ENCODE data around the gene SLC7A4.
"Not testable (repeated sequence)": the region's sequence is repeated elsewhere in the genome, so short reads cannot be mapped to it uniquely, and the experiment has no call there.

Gene SLC7A4

DNA sequence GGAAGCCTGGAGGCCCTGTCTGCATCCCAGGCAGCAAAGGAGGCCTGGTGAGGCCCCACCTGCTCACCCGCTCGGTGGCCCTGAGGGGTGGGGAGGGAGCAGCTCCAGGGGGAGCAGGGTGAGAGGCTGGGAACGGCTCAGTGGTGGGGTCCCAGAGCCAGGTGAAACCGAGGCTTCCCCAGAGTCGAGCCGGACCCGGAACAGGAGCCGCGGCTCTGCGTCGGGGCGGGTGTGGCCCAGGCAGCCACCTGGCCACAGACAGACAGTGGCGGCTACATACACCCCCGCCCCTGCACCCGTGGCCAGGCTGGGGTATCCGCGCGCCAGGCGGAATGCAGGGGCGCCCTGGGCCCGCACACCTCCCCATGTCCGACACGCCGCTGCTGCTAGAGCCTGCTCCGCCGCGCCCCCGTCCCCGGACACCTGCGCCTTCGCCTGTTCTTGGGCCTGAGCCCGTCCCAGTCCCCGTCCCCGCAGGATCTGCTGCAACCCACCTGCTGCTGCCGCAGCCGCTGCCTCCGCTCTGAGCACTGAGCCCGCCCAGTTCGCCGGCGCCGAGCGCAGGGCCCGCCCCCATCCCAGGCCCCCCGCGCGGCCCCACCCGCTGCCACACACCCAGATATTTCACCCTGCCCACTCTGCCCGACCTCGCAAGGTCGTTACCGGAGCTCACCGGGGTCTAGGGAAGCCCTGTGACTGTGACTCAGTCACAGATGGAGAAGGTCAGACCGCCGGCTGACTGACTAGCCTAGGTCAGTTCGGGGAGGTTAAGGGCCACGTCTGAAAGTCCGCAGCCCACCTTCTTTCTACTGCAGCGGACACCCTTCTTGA is at the start of gene SLC7A4:
Gene SLC7A4, minus strand, starts transcription at position 525 of the 831 bp plus-strand sequence. CDS start 749 bp downstream, outside the sequence.
- DNase-seq (ENCODE audit: low read depth in 2 of 2), result no peak

DNA sequence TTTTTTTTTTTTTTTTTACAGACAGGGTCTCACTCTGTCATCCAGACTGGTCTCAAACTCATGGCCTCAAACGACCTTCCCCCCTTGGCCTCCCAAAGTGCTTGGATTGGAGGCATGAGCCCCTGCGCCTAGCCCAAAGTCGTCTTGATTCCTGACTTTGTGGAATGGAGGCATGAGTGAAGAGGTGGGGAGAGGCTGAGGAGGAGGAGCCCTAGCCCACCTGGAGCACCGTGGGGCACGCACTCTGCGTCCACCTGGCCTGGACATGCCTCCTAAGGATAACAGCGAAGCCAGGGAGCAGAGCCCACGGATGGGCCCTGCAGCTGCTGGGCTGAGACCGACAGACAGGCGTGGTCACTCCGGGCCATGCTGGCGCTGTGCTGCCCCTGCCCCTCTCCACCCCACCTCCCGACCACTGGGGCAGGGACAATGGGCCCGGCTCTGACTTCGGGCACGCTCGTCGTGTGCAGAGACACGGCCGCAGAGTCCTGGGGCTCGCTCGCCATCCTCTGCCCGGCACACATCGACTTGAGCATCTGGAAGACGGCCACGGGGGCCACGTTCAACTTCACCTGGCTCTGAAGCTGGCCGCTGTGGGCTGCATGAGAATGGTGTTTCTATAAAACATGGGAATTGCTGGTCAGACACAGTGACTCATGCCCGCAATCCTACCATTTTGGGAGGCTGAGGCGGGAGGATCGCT is 48.2 kb upstream of the SLC7A4 start:
- DNase-seq (ENCODE audit: low read depth in 2 of 2), result no peak

DNA sequence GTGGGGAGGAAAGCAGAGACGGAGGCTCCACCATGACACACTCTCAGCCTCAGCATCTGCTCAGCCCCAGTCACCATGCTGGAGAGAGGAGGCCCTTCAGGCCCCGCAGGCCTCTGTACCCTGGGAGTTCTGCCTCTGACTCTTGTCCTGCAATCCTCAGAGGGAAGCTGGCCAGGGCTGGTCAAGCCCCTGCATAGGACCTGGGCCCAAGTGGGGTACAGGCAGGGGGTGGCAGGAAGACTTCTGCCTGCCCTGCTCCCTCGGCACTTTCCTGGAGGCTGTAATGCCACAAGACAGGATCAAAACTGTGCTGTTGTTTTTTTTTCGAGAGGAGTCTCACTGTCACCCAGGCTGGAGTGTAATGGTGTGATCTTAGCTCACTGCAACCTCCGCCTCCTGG is 47.1 kb upstream of the SLC7A4 start:
- no peak for DNase-seq (ENCODE audit: low read depth in 2 of 2)

GRCh38 chr22:21078916-21079315 is 46.6 kb upstream of the SLC7A4 start:
- DNase-seq (ENCODE audit: low read depth in 2 of 2), result no peak

- no peak for DNase-seq (ENCODE audit: low read depth in 2 of 2)
Observed at GRCh38 chr22:21077884-21078508, 45.6 kb upstream of the SLC7A4 start.

- no peak for DNase-seq (ENCODE audit: low read depth in 2 of 2)
Observed at GRCh38 chr22:21076912-21077625, 44.7 kb upstream of the SLC7A4 start.

- DNase-seq (ENCODE audit: low read depth in 2 of 2), result no peak
Observed at GRCh38 chr22:21075516-21076138, 43.3 kb upstream of the SLC7A4 start.

DNA sequence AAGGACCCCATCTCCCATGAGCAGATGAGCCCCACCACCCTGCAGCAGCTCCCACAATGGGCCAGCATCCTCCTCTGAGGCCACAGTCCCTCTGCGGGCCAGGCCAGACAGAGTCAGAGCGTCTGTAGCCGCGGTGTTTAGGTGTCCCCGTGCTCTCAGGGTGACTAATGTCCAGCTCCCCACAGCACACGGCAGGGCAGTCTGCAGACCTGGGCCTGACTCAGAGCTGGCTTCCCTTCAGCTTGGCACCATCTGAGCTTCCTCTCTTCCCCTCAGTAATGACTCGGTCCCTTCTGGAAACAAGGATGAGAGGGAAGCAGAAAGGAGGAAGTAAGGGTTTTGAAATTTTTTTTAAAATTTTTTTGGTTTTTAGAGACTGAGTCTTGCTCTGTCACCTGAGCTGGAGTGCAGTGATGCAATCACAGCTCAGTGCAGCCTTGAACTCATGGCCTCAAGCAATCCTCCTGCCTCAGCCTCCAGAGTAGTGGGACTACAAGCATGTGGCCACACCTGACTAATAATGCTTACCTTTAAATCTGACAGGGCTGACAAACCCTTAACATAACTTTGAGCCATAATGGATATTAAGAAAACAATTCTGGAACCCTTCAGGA is 41.8 kb upstream of the SLC7A4 start:
- DNase-seq (ENCODE audit: low read depth in 2 of 2), result no peak

DNA sequence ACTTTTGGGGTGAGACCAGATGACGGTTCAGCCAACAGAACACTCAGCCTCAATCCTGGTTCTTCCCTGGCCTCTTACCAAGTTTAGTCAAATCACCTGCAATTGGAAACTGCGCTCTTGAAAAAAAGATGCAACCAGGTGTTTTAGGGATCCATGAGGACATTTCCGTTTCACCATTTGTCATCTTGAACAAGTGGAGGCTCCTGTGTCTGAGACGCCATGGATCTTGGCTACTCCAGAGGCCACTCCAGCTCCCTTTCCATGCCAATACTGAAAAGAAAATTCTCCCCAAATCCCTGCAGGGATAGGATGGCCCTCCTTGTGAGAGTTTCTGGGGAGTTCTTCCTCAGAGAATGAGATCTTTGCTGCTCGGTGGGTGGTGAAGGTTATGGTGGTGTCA is 41.1 kb upstream of the SLC7A4 start:
- no peak for DNase-seq (ENCODE audit: low read depth in 2 of 2)

DNA sequence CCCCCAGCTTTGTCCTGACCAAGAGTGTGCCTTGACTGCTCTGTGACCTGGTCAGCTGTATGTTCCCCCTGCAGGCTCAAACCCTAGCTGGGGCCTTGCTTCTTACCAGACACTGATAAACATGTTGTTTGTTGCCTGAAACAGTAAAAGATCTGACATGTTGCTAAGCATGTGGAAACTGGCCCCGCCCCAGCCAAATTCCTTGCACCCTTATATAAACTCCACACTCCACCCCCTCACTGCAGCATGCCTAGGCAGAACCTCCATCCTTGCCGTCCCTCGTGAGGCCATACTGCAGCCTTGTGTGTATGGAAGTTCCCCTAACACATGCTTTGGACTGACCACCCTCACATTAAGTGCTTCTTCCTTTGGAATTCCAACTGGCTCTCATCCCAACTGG is 40.7 kb upstream of the SLC7A4 start:
- no peak for DNase-seq (ENCODE audit: low read depth in 2 of 2)

GRCh38 chr22:21071796-21072195 is 39.4 kb upstream of the SLC7A4 start:
- not testable (repeated sequence) for DNase-seq (ENCODE audit: low read depth in 2 of 2)

- no peak for DNase-seq (ENCODE audit: low read depth in 2 of 2)
Observed at GRCh38 chr22:21070690-21071615, 38.6 kb upstream of the SLC7A4 start.

GRCh38 chr22:21069375-21069774 is 37.0 kb upstream of the SLC7A4 start:
- no peak for DNase-seq (ENCODE audit: low read depth in 2 of 2)

DNA sequence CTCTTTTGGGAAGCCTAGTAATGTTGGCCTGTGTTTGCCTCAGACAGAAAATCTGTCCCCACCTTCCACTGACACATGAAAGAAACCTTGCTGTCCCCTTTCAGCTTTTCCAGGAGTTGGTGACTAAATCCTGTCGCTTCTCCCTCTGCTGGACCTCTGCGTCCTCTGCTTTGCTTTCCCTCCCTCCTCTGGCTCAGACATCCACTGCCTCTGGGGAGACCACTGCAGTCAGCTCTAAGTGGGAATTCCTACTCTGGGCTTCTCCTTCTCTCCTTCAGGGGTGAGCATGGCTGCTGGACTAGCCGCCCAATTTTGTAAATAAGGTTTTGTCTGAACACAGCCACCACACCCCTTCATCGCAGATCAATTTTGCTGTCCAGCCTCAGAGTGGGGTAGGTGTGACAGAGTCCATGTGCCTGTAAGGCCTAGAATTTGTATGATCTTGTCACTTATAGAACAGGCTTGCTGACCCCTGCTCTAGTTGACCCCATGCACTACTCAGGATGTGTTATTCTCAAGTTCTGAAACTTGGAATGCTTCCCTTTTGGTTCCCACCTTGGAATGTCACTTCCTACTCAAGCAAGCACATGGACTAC is 36.4 kb upstream of the SLC7A4 start:
- no peak for DNase-seq (ENCODE audit: low read depth in 2 of 2)

- no peak for DNase-seq (ENCODE audit: low read depth in 2 of 2)
Observed at GRCh38 chr22:21067901-21068680, 35.7 kb upstream of the SLC7A4 start.

GRCh38 chr22:21067075-21067900 is 34.9 kb upstream of the SLC7A4 start:
- DNase-seq (ENCODE audit: low read depth in 2 of 2), result no peak

- no peak for DNase-seq (ENCODE audit: low read depth in 2 of 2)
Observed at GRCh38 chr22:21064917-21065864, 32.8 kb upstream of the SLC7A4 start.

All from stimulated activated CD8-positive, alpha-beta memory T cell treated with anti-CD3 and anti-CD28 coated beads, Interleukin-15, amount 100 ng/mL, for 48 hours (primary cell).